ENCODE data around the gene GRAMD1B. TPM values are rescaled to one million over a fixed set of nuclear protein-coding genes. Genes with fewer than 3 reads are reported as not detected.

The GRAMD1B gene
- total RNA-seq, 2 donors from 2014 or later = 2.1 to 5.7 TPM

- Histone ChIP-seq H3K27ac (no peak overlapping the region), H3K9me3 (no peaks in the 10 kb centered on the region), H3K4me3 (no peak overlapping the region), H3K27me3 (replicated peaks; ENCODE audit: insufficient read depth) (no peaks in the 10 kb centered on the region), H3K36me3 (no peaks in the 10 kb centered on the region), H3K4me1 (ENCODE audit: control insufficient read depth in 1 of 2, low read depth in 2 of 2) (no peaks in the 10 kb centered on the region)
- DNase-seq (ENCODE audit: low spot score) = no peak
- ATAC-seq (ENCODE audit: insufficient number of reproducible peaks, low FRiP score, low read depth) = no peak
- no peak for TF ChIP-seq CTCF (IDR thresholded peaks at IDR 0.05)
Observed at GRCh38 chr11:123487157-123487744, 57.2 kb downstream of the GRAMD1B start.

- DNase-seq (ENCODE audit: low spot score) (no peak), ATAC-seq (ENCODE audit: insufficient number of reproducible peaks, low FRiP score, low read depth) (no peak)
- H3K27ac ChIP-seq = no peak overlapping the region
- H3K4me3 ChIP-seq = no peak overlapping the region
- TF ChIP-seq CTCF (IDR thresholded peaks at IDR 0.05) = no peak
- H3K27me3 ChIP-seq (replicated peaks; ENCODE audit: insufficient read depth) = no peaks in the 10 kb centered on the region
- H3K36me3 ChIP-seq = no peaks in the 10 kb centered on the region
- H3K9me3 ChIP-seq = no peaks in the 10 kb centered on the region
- H3K4me1 ChIP-seq (ENCODE audit: control insufficient read depth in 1 of 2, low read depth in 2 of 2) = no peaks in the 10 kb centered on the region
Observed at GRCh38 chr11:123490527-123490926, 60.5 kb downstream of the GRAMD1B start.

- H3K36me3 ChIP-seq = no peaks in the 10 kb centered on the region
Observed at GRCh38 chr11:123491241-123491640, 61.2 kb downstream of the GRAMD1B start.

GRCh38 chr11:123493349-123494063 lies 63.4 kb downstream of the GRAMD1B start:
- H3K9me3 ChIP-seq = no peaks in the 10 kb centered on the region
- no peak overlapping the region for H3K4me3 ChIP-seq
- H3K27me3 ChIP-seq (replicated peaks; ENCODE audit: insufficient read depth) = no peaks in the 10 kb centered on the region
- H3K27ac ChIP-seq = no peak overlapping the region
- ATAC-seq (ENCODE audit: insufficient number of reproducible peaks, low FRiP score, low read depth) = no peak
- TF ChIP-seq CTCF (IDR thresholded peaks at IDR 0.05) = no peak
- no peaks in the 10 kb centered on the region for H3K36me3 ChIP-seq
- no peaks in the 10 kb centered on the region for H3K4me1 ChIP-seq (ENCODE audit: control insufficient read depth in 1 of 2, low read depth in 2 of 2)
- DNase-seq (ENCODE audit: low spot score) = no peak

More at GRCh38 chr11:123491241-123491640, 61.2 kb downstream of the GRAMD1B start:
- DNase-seq (ENCODE audit: low spot score) (no peak), ATAC-seq (ENCODE audit: insufficient number of reproducible peaks, low FRiP score, low read depth) (no peak)
- no peak for TF ChIP-seq CTCF (IDR thresholded peaks at IDR 0.05)
- Histone ChIP-seq H3K4me3 (no peak overlapping the region), H3K9me3 (no peaks in the 10 kb centered on the region), H3K27me3 (replicated peaks; ENCODE audit: insufficient read depth) (no peaks in the 10 kb centered on the region), H3K4me1 (ENCODE audit: control insufficient read depth in 1 of 2, low read depth in 2 of 2) (no peaks in the 10 kb centered on the region), H3K27ac (no peak overlapping the region)

- no peak for TF ChIP-seq CTCF (IDR thresholded peaks at IDR 0.05)
- no peak overlapping the region for H3K27ac ChIP-seq
- DNase-seq (ENCODE audit: low spot score) (no peak), ATAC-seq (ENCODE audit: insufficient number of reproducible peaks, low FRiP score, low read depth) (no peak)
- H3K4me1 ChIP-seq (ENCODE audit: control insufficient read depth in 1 of 2, low read depth in 2 of 2) = no peaks in the 10 kb centered on the region
- H3K27me3 ChIP-seq (replicated peaks; ENCODE audit: insufficient read depth) = no peaks in the 10 kb centered on the region
- no peaks in the 10 kb centered on the region for H3K9me3 ChIP-seq
- H3K4me3 ChIP-seq = no peak overlapping the region
- H3K36me3 ChIP-seq = no peaks in the 10 kb centered on the region
Observed at GRCh38 chr11:123494195-123495050, 64.4 kb downstream of the GRAMD1B start.
